ENCODE results near the gene FUT1. TPM values are rescaled to one million over a fixed set of nuclear protein-coding genes. Genes with fewer than 3 reads are reported as not detected.
"Not testable (repeated sequence)": the region's sequence is repeated elsewhere in the genome, so short reads cannot be mapped to it uniquely, and the experiment has no call there.

Gene FUT1
- total RNA-seq, 2 donors from 2014 or later = 0.27 to 0.99 TPM

GRCh38 chr19:48796298-48797083 lies 44.0 kb upstream of the FUT1 start:
- H3K27me3 ChIP-seq (replicated peaks; ENCODE audit: insufficient read depth) = no peaks in the 10 kb centered on the region
- peaks cover 7 to 16% of the 10 kb centered on the region in 2 donors for H3K4me1 ChIP-seq (ENCODE audit: control insufficient read depth in 1 of 2, low read depth in 2 of 2)
- H3K36me3 ChIP-seq = peaks cover 6% of the 10 kb centered on the region
- no peak for DNase-seq (ENCODE audit: low spot score)
- peak overlapping the region; percentile 85 to 86 for H3K27ac ChIP-seq
- no peaks in the 10 kb centered on the region for H3K9me3 ChIP-seq
- no peak overlapping the region for H3K4me3 ChIP-seq
- no peak for TF ChIP-seq CTCF (IDR thresholded peaks at IDR 0.05)
- no peak for ATAC-seq (ENCODE audit: insufficient number of reproducible peaks, low FRiP score, low read depth)

GRCh38 chr19:48795685-48796070 lies 43.2 kb upstream of the FUT1 start:
- H3K27ac ChIP-seq = peak overlapping the region; percentile 85 to 86
- no peaks in the 10 kb centered on the region for H3K9me3 ChIP-seq
- DNase-seq (ENCODE audit: low spot score) (no peak), ATAC-seq (ENCODE audit: insufficient number of reproducible peaks, low FRiP score, low read depth) (no peak)
- H3K4me1 ChIP-seq (ENCODE audit: control insufficient read depth in 1 of 2, low read depth in 2 of 2) = peaks cover 7 to 16% of the 10 kb centered on the region in 2 donors
- H3K27me3 ChIP-seq (replicated peaks; ENCODE audit: insufficient read depth) = no peaks in the 10 kb centered on the region
- no peak overlapping the region for H3K4me3 ChIP-seq
- TF ChIP-seq CTCF (IDR thresholded peaks at IDR 0.05) = no peak
- peaks cover 6% of the 10 kb centered on the region for H3K36me3 ChIP-seq

GRCh38 chr19:48795055-48795684 lies 42.7 kb upstream of the FUT1 start:
- peak; percentile 79 for ATAC-seq (ENCODE audit: insufficient number of reproducible peaks, low FRiP score, low read depth)
- peak overlapping the region; percentile 85 to 86 for H3K27ac ChIP-seq
- DNase-seq (ENCODE audit: low spot score) = peak; percentile 87
- peaks cover 7 to 16% of the 10 kb centered on the region in 2 donors for H3K4me1 ChIP-seq (ENCODE audit: control insufficient read depth in 1 of 2, low read depth in 2 of 2)
- peak; percentile 92 for TF ChIP-seq CTCF (IDR thresholded peaks at IDR 0.05)
- no peaks in the 10 kb centered on the region for H3K9me3 ChIP-seq
- peak overlapping the region; percentile 74 for H3K4me3 ChIP-seq
- no peaks in the 10 kb centered on the region for H3K27me3 ChIP-seq (replicated peaks; ENCODE audit: insufficient read depth)
- H3K36me3 ChIP-seq = peaks cover 6% of the 10 kb centered on the region

GRCh38 chr19:48794291-48794690 lies 41.9 kb upstream of the FUT1 start:
- H3K4me1 ChIP-seq (ENCODE audit: control insufficient read depth in 1 of 2, low read depth in 2 of 2) = peaks cover 7 to 16% of the 10 kb centered on the region in 2 donors
- H3K27me3 ChIP-seq (replicated peaks; ENCODE audit: insufficient read depth) = no peaks in the 10 kb centered on the region
- ATAC-seq (ENCODE audit: insufficient number of reproducible peaks, low FRiP score, low read depth) (no peak), DNase-seq (ENCODE audit: low spot score) (no peak)
- TF ChIP-seq CTCF (IDR thresholded peaks at IDR 0.05) = no peak
- H3K36me3 ChIP-seq = peaks cover 2% of the 10 kb centered on the region
- H3K9me3 ChIP-seq = no peaks in the 10 kb centered on the region
- no peak overlapping the region for H3K4me3 ChIP-seq
- H3K27ac ChIP-seq = peak overlapping the region; percentile 85 to 86

- H3K36me3 ChIP-seq = no peaks in the 10 kb centered on the region
- no peaks in the 10 kb centered on the region for H3K27me3 ChIP-seq (replicated peaks; ENCODE audit: insufficient read depth)
- no peaks in the 10 kb centered on the region for H3K9me3 ChIP-seq
- no peak for TF ChIP-seq CTCF (IDR thresholded peaks at IDR 0.05)
- H3K4me1 ChIP-seq (ENCODE audit: control insufficient read depth in 1 of 2, low read depth in 2 of 2) = peaks cover 7 to 16% of the 10 kb centered on the region in 2 donors
- DNase-seq (ENCODE audit: low spot score) (no peak), ATAC-seq (ENCODE audit: insufficient number of reproducible peaks, low FRiP score, low read depth) (no peak)
- H3K4me3 ChIP-seq = no peak overlapping the region
- H3K27ac ChIP-seq = no peak overlapping the region
Measured at GRCh38 chr19:48793271-48793670, 40.8 kb upstream of the FUT1 start.

GRCh38 chr19:48787331-48787730 lies 34.9 kb upstream of the FUT1 start:
- not testable (repeated sequence) for H3K36me3 ChIP-seq; H3K4me1 ChIP-seq (ENCODE audit: control insufficient read depth in 1 of 2, low read depth in 2 of 2); H3K9me3 ChIP-seq; H3K4me3 ChIP-seq; H3K27ac ChIP-seq; DNase-seq (ENCODE audit: low spot score); ATAC-seq (ENCODE audit: insufficient number of reproducible peaks, low FRiP score, low read depth); H3K27me3 ChIP-seq (replicated peaks; ENCODE audit: insufficient read depth)

- H3K4me1 ChIP-seq (ENCODE audit: control insufficient read depth in 1 of 2, low read depth in 2 of 2); H3K4me3 ChIP-seq; H3K9me3 ChIP-seq; H3K27me3 ChIP-seq (replicated peaks; ENCODE audit: insufficient read depth); H3K27ac ChIP-seq; H3K36me3 ChIP-seq; DNase-seq (ENCODE audit: low spot score); ATAC-seq (ENCODE audit: insufficient number of reproducible peaks, low FRiP score, low read depth): not testable (repeated sequence)
Measured at GRCh38 chr19:48786422-48786821, 34.0 kb upstream of the FUT1 start.

Measured in thoracic aorta (tissue), 2 donors.